ENCODE results near the gene INTS15. TPM values are rescaled to one million over a fixed set of nuclear protein-coding genes. Genes with fewer than 3 reads are reported as not detected.
A peak's percentile ranks its signal among the peaks of the same experiment; 100 is the strongest.
"Not testable (repeated sequence)": the region's sequence is repeated elsewhere in the genome, so short reads cannot be mapped to it uniquely, and the experiment has no call there.

Gene INTS15
- total RNA-seq, 1 donor from 2014 or later: 39.6 TPM

- no peak overlapping the region for H3K27ac Mint-ChIP-seq (ENCODE audit: unreplicated experiment)
- no peak overlapping the region for H3K4me3 Mint-ChIP-seq (ENCODE audit: unreplicated experiment)
- peaks cover 16% of the 10 kb centered on the region for H3K27me3 Mint-ChIP-seq (ENCODE audit: unreplicated experiment)
- H3K4me1 Mint-ChIP-seq (ENCODE audit: unreplicated experiment): peaks cover 10% of the 10 kb centered on the region
- H3K9me3 Mint-ChIP-seq (ENCODE audit: unreplicated experiment): no peaks in the 10 kb centered on the region
- peaks cover 21% of the 10 kb centered on the region for H3K36me3 Mint-ChIP-seq (ENCODE audit: low read depth, unreplicated experiment)
- DNase-seq (ENCODE audit: low spot score): no peak
- TF ChIP-seq CTCF (IDR thresholded peaks at IDR 0.05; ENCODE audit: unreplicated experiment): no peak
These were observed 34.4 kb downstream of the INTS15 start for GRCh38 chr7:6624246-6624611.

GRCh38 chr7:6628045-6628444 lies 38.2 kb downstream of the INTS15 start:
- TF ChIP-seq CTCF (IDR thresholded peaks at IDR 0.05; ENCODE audit: unreplicated experiment): no peak
- H3K4me1 Mint-ChIP-seq (ENCODE audit: unreplicated experiment): no peaks in the 10 kb centered on the region
- peaks cover 3% of the 10 kb centered on the region for H3K36me3 Mint-ChIP-seq (ENCODE audit: low read depth, unreplicated experiment)
- no peak overlapping the region for H3K4me3 Mint-ChIP-seq (ENCODE audit: unreplicated experiment)
- H3K27ac Mint-ChIP-seq (ENCODE audit: unreplicated experiment): no peak overlapping the region
- H3K27me3 Mint-ChIP-seq (ENCODE audit: unreplicated experiment): peaks cover 5% of the 10 kb centered on the region
- DNase-seq (ENCODE audit: low spot score): no peak
- H3K9me3 Mint-ChIP-seq (ENCODE audit: unreplicated experiment): no peaks in the 10 kb centered on the region

- no peak for DNase-seq (ENCODE audit: low spot score)
- Mint-ChIP-seq H3K4me1 (ENCODE audit: unreplicated experiment) (peaks cover 10% of the 10 kb centered on the region), H3K27ac (ENCODE audit: unreplicated experiment) (no peak overlapping the region), H3K27me3 (ENCODE audit: unreplicated experiment) (peaks cover 2% of the 10 kb centered on the region), H3K36me3 (ENCODE audit: low read depth, unreplicated experiment) (peaks cover 5% of the 10 kb centered on the region), H3K9me3 (ENCODE audit: unreplicated experiment) (no peaks in the 10 kb centered on the region), H3K4me3 (ENCODE audit: unreplicated experiment) (no peak overlapping the region)
- TF ChIP-seq CTCF (IDR thresholded peaks at IDR 0.05; ENCODE audit: unreplicated experiment): no peak
These were observed 40.4 kb downstream of the INTS15 start for GRCh38 chr7:6630007-6630849.

GRCh38 chr7:6631605-6632004 lies 41.8 kb downstream of the INTS15 start:
- Mint-ChIP-seq H3K27ac (ENCODE audit: unreplicated experiment) (no peak overlapping the region), H3K4me1 (ENCODE audit: unreplicated experiment) (peaks cover 10% of the 10 kb centered on the region), H3K9me3 (ENCODE audit: unreplicated experiment) (no peaks in the 10 kb centered on the region), H3K27me3 (ENCODE audit: unreplicated experiment) (peaks cover 2% of the 10 kb centered on the region), H3K4me3 (ENCODE audit: unreplicated experiment) (no peak overlapping the region), H3K36me3 (ENCODE audit: low read depth, unreplicated experiment) (peaks cover 5% of the 10 kb centered on the region)
- no peak for TF ChIP-seq CTCF (IDR thresholded peaks at IDR 0.05; ENCODE audit: unreplicated experiment)
- no peak for DNase-seq (ENCODE audit: low spot score)

- Mint-ChIP-seq H3K27me3 (ENCODE audit: unreplicated experiment) (peaks cover 2% of the 10 kb centered on the region), H3K9me3 (ENCODE audit: unreplicated experiment) (peaks cover under 1% of the 10 kb centered on the region), H3K36me3 (ENCODE audit: low read depth, unreplicated experiment) (peaks cover 12% of the 10 kb centered on the region), H3K4me3 (ENCODE audit: unreplicated experiment) (peak overlapping the region; percentile 52), H3K27ac (ENCODE audit: unreplicated experiment) (peak overlapping the region; percentile 49), H3K4me1 (ENCODE audit: unreplicated experiment) (peaks cover 20% of the 10 kb centered on the region)
- TF ChIP-seq CTCF (IDR thresholded peaks at IDR 0.05; ENCODE audit: unreplicated experiment): no peak
- DNase-seq (ENCODE audit: low spot score): no peak
These were observed 44.2 kb downstream of the INTS15 start for GRCh38 chr7:6634021-6634420.

- H3K4me3 Mint-ChIP-seq (ENCODE audit: unreplicated experiment): peak overlapping the region; percentile 25
- H3K27me3 Mint-ChIP-seq (ENCODE audit: unreplicated experiment); DNase-seq (ENCODE audit: low spot score); H3K9me3 Mint-ChIP-seq (ENCODE audit: unreplicated experiment): not testable (repeated sequence)
- H3K4me1 Mint-ChIP-seq (ENCODE audit: unreplicated experiment): peaks cover 27% of the 10 kb centered on the region
- peaks cover 18% of the 10 kb centered on the region for H3K36me3 Mint-ChIP-seq (ENCODE audit: low read depth, unreplicated experiment)
- peak overlapping the region; percentile 63 for H3K27ac Mint-ChIP-seq (ENCODE audit: unreplicated experiment)
These were observed 45.1 kb downstream of the INTS15 start for GRCh38 chr7:6634971-6635370.
